Neural cell (in vitro differentiated cells): ENCODE data around the gene NOTCH4. TPM values are rescaled to one million over a fixed set of nuclear protein-coding genes. Genes with fewer than 3 reads are reported as not detected.
"Not testable (repeated sequence)": the region's sequence is repeated elsewhere in the genome, so short reads cannot be mapped to it uniquely, and the experiment has no call there.

Experiments
- H2AFZ ChIP-seq: fragments of 200-600, 300-800 bp; sonication (generic), shearing (Covaris generic); 2 replicates; pipeline ENCODE4 v1.6.0; 2014; ENCODE audit warnings: low read depth, mild to moderate bottlenecking, antibody characterized with exemption, low read length, moderate library complexity
- H3F3A ChIP-seq: fragments of 200-600 bp; shearing (Covaris generic); 2 replicates; pipeline ENCODE4 v1.6.1; 2016; ENCODE audit warnings: mild to moderate bottlenecking, moderate library complexity, mixed read lengths, antibody characterized with exemption, low read length; ENCODE audit not compliant: insufficient read depth, poor library complexity, severe bottlenecking
- H3K27ac ChIP-seq: fragments of 200-600, 300-800 bp; sonication (generic), shearing (Covaris generic); 2 replicates; pipeline ENCODE4 v1.5.1; 2014; ENCODE audit warnings: mild to moderate bottlenecking, low read length, moderate library complexity
- H3K27me3 ChIP-seq: fragments of 300-800, 200-600 bp; sonication (generic), shearing (Covaris generic); 2 replicates; pipeline ENCODE4 v1.6.0; 2014; ENCODE audit warnings: mild to moderate bottlenecking, low read depth, low read length, moderate library complexity; ENCODE audit not compliant: insufficient read depth
- H3K36me3 ChIP-seq: fragments of 300-800, 200-600 bp; sonication (generic), shearing (Covaris generic); 2 replicates; pipeline ENCODE4 v1.5.1; 2014; ENCODE audit warnings: mild to moderate bottlenecking, antibody characterized with exemption, low read length, moderate library complexity; ENCODE audit not compliant: insufficient read depth
- H3K4me2 ChIP-seq: fragments of 300-800, 200-600 bp; sonication (generic), shearing (Covaris generic); 2 replicates; pipeline ENCODE4 v1.6.0; 2014; ENCODE audit warnings: mild to moderate bottlenecking, low read length
- H3K4me3 ChIP-seq: fragments of 300-800, 200-600 bp; sonication (generic), shearing (Covaris generic); 2 replicates; pipeline ENCODE4 v1.5.1; 2014; ENCODE audit warnings: mild to moderate bottlenecking, low read length, moderate library complexity
- H3K79me2 ChIP-seq: fragments of 200-600 bp; shearing (Covaris generic); replicated peaks from 2 replicates; pipeline ENCODE4 v1.6.0; 2014; ENCODE audit warnings: mild to moderate bottlenecking, low read length, moderate library complexity; ENCODE audit not compliant: insufficient read depth
- H3K9ac ChIP-seq: fragments of 300-800, 200-600 bp; sonication (generic), shearing (Covaris generic); 2 replicates; pipeline ENCODE4 v1.6.1; 2016; ENCODE audit warnings: mild to moderate bottlenecking, low read length, mixed read lengths
- H3K9me2 ChIP-seq: fragments of 200-600 bp; shearing (Covaris generic); 2 replicates; pipeline ENCODE4 v1.6.1; 2016; ENCODE audit warnings: mild to moderate bottlenecking, low read length, mixed read lengths; ENCODE audit not compliant: insufficient read depth
- H3K9me3 ChIP-seq: fragments of 200-600, 300-800 bp; sonication (generic), shearing (Covaris generic); 2 replicates; pipeline ENCODE4 v1.6.1; 2016; ENCODE audit warnings: mild to moderate bottlenecking, mixed run types, low read length, moderate library complexity, mixed read lengths
- H4K20me1 ChIP-seq: fragments of 200-600 bp; shearing (Covaris generic); 2 replicates; pipeline ENCODE4 v1.6.1; 2016; ENCODE audit warnings: mild to moderate bottlenecking, mixed run types; ENCODE audit not compliant: insufficient read depth
- EP300 ChIP-seq: fragments of 450-650 bp; conservative IDR thresholded peaks from 2 replicates; pipeline ENCODE4 v1.6.1; 2014; ENCODE audit warnings: antibody characterized with exemption, mild to moderate bottlenecking, moderate library complexity; ENCODE audit not compliant: poor library complexity, severe bottlenecking
- MXI1 ChIP-seq: fragments of 450-650 bp; conservative IDR thresholded peaks from 2 replicates; pipeline ENCODE4 v1.6.1; 2014; ENCODE audit warnings: antibody characterized with exemption, mild to moderate bottlenecking; ENCODE audit not compliant: poor library complexity, severe bottlenecking
- POLR2AphosphoS5 ChIP-seq: IDR thresholded peaks from 2 replicates; pipeline ENCODE4 v1.6.1; 2012
- SMC3 ChIP-seq: fragments of 450-650 bp; conservative IDR thresholded peaks from 2 replicates; pipeline ENCODE4 v1.6.1; 2014; ENCODE audit warnings: antibody characterized with exemption, mild to moderate bottlenecking, moderate library complexity; ENCODE audit not compliant: poor library complexity
- TAF1 ChIP-seq: IDR thresholded peaks from 2 replicates; pipeline ENCODE4 v1.6.1; 2012; ENCODE audit warnings: low read depth
- polyA plus RNA-seq: library from polyadenylated mRNA; depleted of rRNA; stranded (reverse); fragments of >200 nt; gene quantifications from 2 replicates; pipeline ENCODE4 v1.2.3, GENCODE V29; 2014
- TF ChIP-seq, protein P1 (sequence below): IDR thresholded peaks from 2 replicates; pipeline ENCODE4 v1.6.1; 2012; ENCODE audit warnings: borderline replicate concordance
- TF ChIP-seq, protein P2 (sequence below): fragments of 450-650 bp; IDR thresholded peaks from 2 replicates; pipeline ENCODE4 v1.5.1; 2014; ENCODE audit warnings: antibody characterized with exemption, mild to moderate bottlenecking, moderate library complexity; ENCODE audit not compliant: poor library complexity, severe bottlenecking

NOTCH4 gene
- polyA plus RNA-seq, 1 donor from 2014 or later = 5.5 TPM

DNA sequence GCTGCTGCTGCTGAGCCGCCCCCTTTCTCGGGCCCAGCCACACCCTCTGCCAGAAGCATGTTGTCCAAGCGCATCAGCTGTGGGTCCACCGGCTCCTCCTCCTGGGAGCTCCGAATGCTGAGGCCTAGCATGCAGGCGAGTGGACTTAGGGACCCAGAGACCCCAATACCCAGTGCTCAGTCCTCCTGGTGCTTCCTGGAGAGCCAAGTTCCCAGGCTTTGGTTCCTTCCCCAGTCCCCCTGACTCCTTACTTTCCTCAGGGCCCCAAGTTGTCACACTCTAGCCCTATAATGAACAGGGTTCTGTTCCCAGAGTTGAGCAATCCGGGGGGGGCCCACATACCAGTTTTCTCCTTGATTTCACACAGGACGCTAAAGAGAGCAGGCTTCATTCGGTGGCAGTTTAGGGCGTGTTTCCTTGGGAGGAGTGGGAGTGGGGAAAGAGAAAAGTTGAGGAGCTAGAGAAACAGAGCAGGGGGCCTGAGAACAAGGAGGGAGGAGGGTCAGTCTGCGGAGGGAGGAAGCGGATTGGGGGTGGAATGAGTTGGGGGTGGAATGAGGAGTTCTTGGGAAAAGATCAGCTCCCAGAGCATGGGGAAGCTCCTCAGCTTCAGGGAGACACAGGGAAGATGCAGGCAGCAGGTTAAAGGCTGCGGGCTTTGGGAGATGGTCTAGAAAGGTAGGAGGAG is 35.3 kb downstream of the NOTCH4 start:
- Histone ChIP-seq H3K4me2 (peak overlapping the region; percentile 89), H4K20me1 (no peaks in the 10 kb centered on the region), H3K9me2 (no peaks in the 10 kb centered on the region), H3K27me3 (no peaks in the 10 kb centered on the region), H3K27ac (peak overlapping the region; percentile 91), H3K9me3 (no peaks in the 10 kb centered on the region), H3K79me2 (peaks cover 17% of the 10 kb centered on the region), H2AFZ (no peak overlapping the region), H3F3A (no peaks in the 10 kb centered on the region), H3K9ac (peak overlapping the region; percentile 94), H3K4me3 (peak overlapping the region; percentile 75), H3K36me3 (no peaks in the 10 kb centered on the region)
- TF ChIP-seq MXI1 (no peak), EP300 (no peak), TAF1 (no peak), SMC3 (no peak)
- TF ChIP-seq, protein P1, sequence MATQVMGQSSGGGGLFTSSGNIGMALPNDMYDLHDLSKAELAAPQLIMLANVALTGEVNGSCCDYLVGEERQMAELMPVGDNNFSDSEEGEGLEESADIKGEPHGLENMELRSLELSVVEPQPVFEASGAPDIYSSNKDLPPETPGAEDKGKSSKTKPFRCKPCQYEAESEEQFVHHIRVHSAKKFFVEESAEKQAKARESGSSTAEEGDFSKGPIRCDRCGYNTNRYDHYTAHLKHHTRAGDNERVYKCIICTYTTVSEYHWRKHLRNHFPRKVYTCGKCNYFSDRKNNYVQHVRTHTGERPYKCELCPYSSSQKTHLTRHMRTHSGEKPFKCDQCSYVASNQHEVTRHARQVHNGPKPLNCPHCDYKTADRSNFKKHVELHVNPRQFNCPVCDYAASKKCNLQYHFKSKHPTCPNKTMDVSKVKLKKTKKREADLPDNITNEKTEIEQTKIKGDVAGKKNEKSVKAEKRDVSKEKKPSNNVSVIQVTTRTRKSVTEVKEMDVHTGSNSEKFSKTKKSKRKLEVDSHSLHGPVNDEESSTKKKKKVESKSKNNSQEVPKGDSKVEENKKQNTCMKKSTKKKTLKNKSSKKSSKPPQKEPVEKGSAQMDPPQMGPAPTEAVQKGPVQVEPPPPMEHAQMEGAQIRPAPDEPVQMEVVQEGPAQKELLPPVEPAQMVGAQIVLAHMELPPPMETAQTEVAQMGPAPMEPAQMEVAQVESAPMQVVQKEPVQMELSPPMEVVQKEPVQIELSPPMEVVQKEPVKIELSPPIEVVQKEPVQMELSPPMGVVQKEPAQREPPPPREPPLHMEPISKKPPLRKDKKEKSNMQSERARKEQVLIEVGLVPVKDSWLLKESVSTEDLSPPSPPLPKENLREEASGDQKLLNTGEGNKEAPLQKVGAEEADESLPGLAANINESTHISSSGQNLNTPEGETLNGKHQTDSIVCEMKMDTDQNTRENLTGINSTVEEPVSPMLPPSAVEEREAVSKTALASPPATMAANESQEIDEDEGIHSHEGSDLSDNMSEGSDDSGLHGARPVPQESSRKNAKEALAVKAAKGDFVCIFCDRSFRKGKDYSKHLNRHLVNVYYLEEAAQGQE = no peak
- TF ChIP-seq, protein P2, sequence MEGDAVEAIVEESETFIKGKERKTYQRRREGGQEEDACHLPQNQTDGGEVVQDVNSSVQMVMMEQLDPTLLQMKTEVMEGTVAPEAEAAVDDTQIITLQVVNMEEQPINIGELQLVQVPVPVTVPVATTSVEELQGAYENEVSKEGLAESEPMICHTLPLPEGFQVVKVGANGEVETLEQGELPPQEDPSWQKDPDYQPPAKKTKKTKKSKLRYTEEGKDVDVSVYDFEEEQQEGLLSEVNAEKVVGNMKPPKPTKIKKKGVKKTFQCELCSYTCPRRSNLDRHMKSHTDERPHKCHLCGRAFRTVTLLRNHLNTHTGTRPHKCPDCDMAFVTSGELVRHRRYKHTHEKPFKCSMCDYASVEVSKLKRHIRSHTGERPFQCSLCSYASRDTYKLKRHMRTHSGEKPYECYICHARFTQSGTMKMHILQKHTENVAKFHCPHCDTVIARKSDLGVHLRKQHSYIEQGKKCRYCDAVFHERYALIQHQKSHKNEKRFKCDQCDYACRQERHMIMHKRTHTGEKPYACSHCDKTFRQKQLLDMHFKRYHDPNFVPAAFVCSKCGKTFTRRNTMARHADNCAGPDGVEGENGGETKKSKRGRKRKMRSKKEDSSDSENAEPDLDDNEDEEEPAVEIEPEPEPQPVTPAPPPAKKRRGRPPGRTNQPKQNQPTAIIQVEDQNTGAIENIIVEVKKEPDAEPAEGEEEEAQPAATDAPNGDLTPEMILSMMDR = no peak

DNA sequence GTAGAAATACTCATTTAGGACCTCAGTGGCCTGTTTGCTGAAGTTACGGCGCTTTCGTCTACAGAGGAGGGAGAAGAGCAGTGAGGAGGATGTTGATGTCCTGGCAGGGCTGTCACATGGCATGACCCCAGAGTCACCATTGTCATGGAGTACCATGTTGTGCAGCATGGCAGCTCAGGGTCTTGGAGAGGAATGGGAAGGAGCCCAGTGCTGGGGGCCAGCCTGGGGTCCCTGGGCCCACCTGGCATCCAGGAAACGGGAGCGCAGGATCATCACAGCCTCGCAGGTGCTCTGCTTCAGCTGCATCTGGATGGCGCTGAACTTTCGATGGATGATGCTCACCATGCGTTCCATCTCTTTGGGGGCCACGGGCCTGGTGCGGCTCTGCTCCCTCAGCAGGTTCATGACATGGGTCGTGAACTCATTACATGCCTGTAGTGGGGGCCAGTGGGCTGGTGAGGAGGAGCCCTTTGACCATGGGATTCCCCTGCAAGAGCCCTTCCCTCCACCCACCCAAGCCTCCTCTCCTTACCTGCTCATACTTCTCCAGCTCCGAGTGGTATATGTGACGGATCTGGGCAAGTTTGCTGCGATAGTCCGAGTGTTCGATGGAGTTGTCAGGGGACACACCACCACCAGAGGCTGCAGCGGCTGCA is 36.0 kb downstream of the NOTCH4 start:
- H3K9me2 ChIP-seq, H3K9ac ChIP-seq, H4K20me1 ChIP-seq, H3K4me2 ChIP-seq, H3K27me3 ChIP-seq, H3K9me3 ChIP-seq, H3F3A ChIP-seq, H2AFZ ChIP-seq, H3K36me3 ChIP-seq, H3K27ac ChIP-seq: not testable (repeated sequence)
- H3K4me3 ChIP-seq = peak overlapping the region; percentile 75
- peaks cover 17% of the 10 kb centered on the region for H3K79me2 ChIP-seq

GRCh38 chr6:32187009-32187709 is 36.7 kb downstream of the NOTCH4 start:
- Histone ChIP-seq H3K9me3 (no peaks in the 10 kb centered on the region), H3K27ac (no peak overlapping the region), H2AFZ (no peak overlapping the region), H3K9me2 (no peaks in the 10 kb centered on the region), H3K36me3 (no peaks in the 10 kb centered on the region), H3K27me3 (no peaks in the 10 kb centered on the region), H3K79me2 (peaks cover 17% of the 10 kb centered on the region), H3K4me2 (no peak overlapping the region), H3K9ac (no peak overlapping the region), H4K20me1 (no peaks in the 10 kb centered on the region), H3F3A (no peaks in the 10 kb centered on the region), H3K4me3 (no peak overlapping the region)
- TF ChIP-seq EP300 (no peak), MXI1 (no peak), SMC3 (no peak), POLR2AphosphoS5 (no peak), TAF1 (no peak)
- TF ChIP-seq, protein P1 = no peak
- TF ChIP-seq, protein P2 = no peak
